Activated naive CD8-positive, alpha-beta T cell treated with anti-CD3 and anti-CD28 coated beads, Interleukin-2, amount 10 ng/mL, durations not matched to agents 7 days and 5 days (primary cell): ENCODE data around the gene ECE2. TPM values are rescaled to one million over a fixed set of nuclear protein-coding genes. Genes with fewer than 3 reads are reported as not detected.

Experiments used
- ATAC-seq: fragments of 150-1000 bp; cut with Tn5 transposase; one replicate; pipeline ENCODE4 v1.10.0; 2021; ENCODE audit warnings: low read depth, moderate library complexity
- POLR2A ChIA-PET: fragments of 350-600 bp; sonication (Branson Sonifier 250); formaldehyde crosslinking; loops from one replicate; lab custom pipeline; 2021; ENCODE audit warnings: antibody characterized with exemption; lab: Charles Lee
- DNase-seq: peaks from one replicate; pipeline ENCODE4 v3.0.0; 2021
- H3K27ac Mint-ChIP-seq: one replicate; pipeline ENCODE4 v1.8.0; 2022; ENCODE audit warnings: mild to moderate bottlenecking, mixed read lengths
- H3K27me3 Mint-ChIP-seq: one replicate; pipeline ENCODE4 v1.8.0; 2022; ENCODE audit warnings: mild to moderate bottlenecking, moderate library complexity, mixed read lengths
- H3K36me3 Mint-ChIP-seq: one replicate; pipeline ENCODE4 v1.8.0; 2021; ENCODE audit warnings: mild to moderate bottlenecking, mixed read lengths
- H3K4me1 Mint-ChIP-seq: one replicate; pipeline ENCODE4 v1.8.0; 2021; ENCODE audit warnings: mixed read lengths
- H3K4me3 Mint-ChIP-seq: one replicate; pipeline ENCODE4 v1.8.0; 2022; ENCODE audit warnings: mild to moderate bottlenecking, moderate library complexity, mixed read lengths
- H3K9me3 Mint-ChIP-seq: one replicate; pipeline ENCODE4 v1.8.0; 2021; ENCODE audit warnings: mixed read lengths
- total RNA-seq, 2 experiments: library from RNA; stranded (reverse); gene quantifications; one replicate each; pipeline ENCODE4 v1.2.3, GENCODE V29; 2021

Gene ECE2
- total RNA-seq, 2 experiments from 2014 or later: not detected

DNA sequence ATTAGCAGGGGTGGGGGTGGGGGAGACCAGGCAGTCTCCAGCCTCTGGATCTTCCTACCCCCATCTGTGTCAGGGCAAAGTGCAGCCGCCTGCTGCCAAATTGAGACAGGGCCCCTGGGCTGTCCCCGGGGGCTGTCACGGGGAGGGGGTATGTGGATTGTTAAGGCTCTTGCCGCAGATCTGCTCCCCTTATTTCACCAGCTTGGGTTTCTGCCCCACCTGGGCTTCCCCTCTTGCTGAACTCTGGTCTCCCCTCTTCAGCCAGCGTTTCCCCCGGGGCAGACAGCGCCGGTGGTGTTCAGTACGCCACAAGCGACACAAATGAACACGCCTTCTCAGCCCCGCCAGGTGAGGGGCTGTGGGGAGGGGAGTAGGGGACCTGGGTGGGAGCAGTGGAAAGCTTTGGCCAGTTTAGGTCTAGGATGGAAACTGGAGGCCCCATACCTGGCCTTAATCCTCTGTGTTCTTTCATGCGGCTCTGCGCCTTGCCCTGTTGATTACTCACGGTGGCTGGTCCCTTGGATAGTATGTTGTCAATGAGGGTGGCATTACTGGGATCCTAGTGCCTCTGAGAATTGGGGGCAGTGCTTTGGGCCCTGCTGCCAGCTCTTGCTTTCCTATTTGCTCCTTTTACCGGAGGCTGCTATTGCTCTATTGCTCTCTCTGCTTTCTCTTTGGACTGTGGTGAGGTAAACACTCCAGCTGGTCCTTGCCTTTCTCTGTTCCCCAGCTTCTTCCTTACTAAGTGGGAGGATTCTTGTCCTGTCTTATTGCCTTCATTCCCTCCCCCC is 40.2 kb downstream of the ECE2 start:
- ATAC-seq: no peak
- Mint-ChIP-seq H3K4me1 (peaks cover 28% of the 10 kb centered on the region), H3K27me3 (no peaks in the 10 kb centered on the region), H3K9me3 (no peaks in the 10 kb centered on the region), H3K4me3 (peak overlapping the region; percentile 83), H3K36me3 (peaks cover 16% of the 10 kb centered on the region), H3K27ac (peak overlapping the region; percentile 83)
- no peak for DNase-seq
- POLR2A ChIA-PET: interaction anchor here (0.7 to 1.4 kb wide), 4 partner anchors 11 to 44 kb away, joined by 3 to 5 read pairs (median 4); no protein-coding TSS in a partner anchor

DNA sequence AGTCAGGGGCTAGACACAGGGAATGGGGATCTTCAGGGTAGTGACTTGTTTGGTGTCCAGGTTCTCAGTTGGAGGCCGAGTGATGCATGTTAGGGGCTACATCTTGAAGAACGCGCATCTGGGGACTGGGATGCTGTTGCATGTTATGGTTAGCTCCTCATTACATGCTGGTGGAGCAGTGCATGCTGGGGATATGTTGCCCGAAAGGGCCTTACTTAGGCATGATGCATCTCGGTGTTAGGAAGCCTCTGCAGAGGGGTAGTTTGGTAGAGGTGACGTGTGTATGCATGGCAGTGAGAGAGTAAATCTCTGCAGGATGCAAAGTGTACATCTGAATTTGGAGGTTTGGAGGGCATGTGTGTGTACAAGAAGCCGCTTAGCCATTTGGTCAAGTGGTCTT is 41.0 kb downstream of the ECE2 start:
- no peak for DNase-seq
- H3K36me3 Mint-ChIP-seq: peaks cover 18% of the 10 kb centered on the region
- H3K27me3 Mint-ChIP-seq: no peaks in the 10 kb centered on the region
- peaks cover 30% of the 10 kb centered on the region for H3K4me1 Mint-ChIP-seq
- H3K4me3 Mint-ChIP-seq: peak overlapping the region; percentile 83
- no peaks in the 10 kb centered on the region for H3K9me3 Mint-ChIP-seq
- POLR2A ChIA-PET: interaction anchor here (0.7 to 1.4 kb wide), 2 partner anchors 11 to 43 kb away, joined by 3 read pairs; no protein-coding TSS in a partner anchor
- ATAC-seq: no peak
- H3K27ac Mint-ChIP-seq: peak overlapping the region; percentile 83

GRCh38 chr3:184317201-184317600 is 41.4 kb downstream of the ECE2 start:
- ATAC-seq (no peak), DNase-seq (no peak)
- no peaks in the 10 kb centered on the region for H3K9me3 Mint-ChIP-seq
- H3K4me3 Mint-ChIP-seq: peak overlapping the region; percentile 17
- H3K4me1 Mint-ChIP-seq: peaks cover 30% of the 10 kb centered on the region
- POLR2A ChIA-PET: no interaction called here
- H3K36me3 Mint-ChIP-seq: peaks cover 19% of the 10 kb centered on the region
- no peaks in the 10 kb centered on the region for H3K27me3 Mint-ChIP-seq
- H3K27ac Mint-ChIP-seq: peak overlapping the region; percentile 4

DNA sequence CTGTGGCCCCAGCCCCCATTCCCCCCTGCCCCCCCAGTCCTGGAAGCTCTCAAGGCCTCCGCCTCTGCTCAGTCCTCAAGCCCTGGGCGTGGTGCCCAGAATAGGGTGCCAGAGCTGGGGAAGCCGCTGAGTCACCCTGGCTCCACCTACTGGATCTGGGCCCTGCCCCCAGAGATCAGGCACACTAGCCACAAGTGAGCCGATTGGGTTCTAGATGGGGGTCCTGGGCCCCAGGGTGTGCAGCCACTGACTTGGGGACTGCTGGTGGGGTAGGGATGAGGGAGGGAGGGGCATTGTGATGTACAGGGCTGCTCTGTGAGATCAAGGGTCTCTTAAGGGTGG is 44.3 kb downstream of the ECE2 start:
- no peaks in the 10 kb centered on the region for H3K27me3 Mint-ChIP-seq
- DNase-seq (no peak), ATAC-seq (no peak)
- H3K36me3 Mint-ChIP-seq: peaks cover 32% of the 10 kb centered on the region
- POLR2A ChIA-PET: no interaction called here
- peaks cover 30% of the 10 kb centered on the region for H3K4me1 Mint-ChIP-seq
- no peak overlapping the region for H3K4me3 Mint-ChIP-seq
- no peak overlapping the region for H3K27ac Mint-ChIP-seq
- H3K9me3 Mint-ChIP-seq: no peaks in the 10 kb centered on the region

- POLR2A ChIA-PET: no interaction called here
- ATAC-seq (no peak), DNase-seq (no peak)
- peak overlapping the region; percentile 36 for H3K27ac Mint-ChIP-seq
- H3K36me3 Mint-ChIP-seq: peaks cover 46% of the 10 kb centered on the region
- no peak overlapping the region for H3K4me3 Mint-ChIP-seq
- no peaks in the 10 kb centered on the region for H3K9me3 Mint-ChIP-seq
- H3K27me3 Mint-ChIP-seq: no peaks in the 10 kb centered on the region
- H3K4me1 Mint-ChIP-seq: peaks cover 27% of the 10 kb centered on the region
These were observed 45.8 kb downstream of the ECE2 start for GRCh38 chr3:184321666-184322065.

DNA sequence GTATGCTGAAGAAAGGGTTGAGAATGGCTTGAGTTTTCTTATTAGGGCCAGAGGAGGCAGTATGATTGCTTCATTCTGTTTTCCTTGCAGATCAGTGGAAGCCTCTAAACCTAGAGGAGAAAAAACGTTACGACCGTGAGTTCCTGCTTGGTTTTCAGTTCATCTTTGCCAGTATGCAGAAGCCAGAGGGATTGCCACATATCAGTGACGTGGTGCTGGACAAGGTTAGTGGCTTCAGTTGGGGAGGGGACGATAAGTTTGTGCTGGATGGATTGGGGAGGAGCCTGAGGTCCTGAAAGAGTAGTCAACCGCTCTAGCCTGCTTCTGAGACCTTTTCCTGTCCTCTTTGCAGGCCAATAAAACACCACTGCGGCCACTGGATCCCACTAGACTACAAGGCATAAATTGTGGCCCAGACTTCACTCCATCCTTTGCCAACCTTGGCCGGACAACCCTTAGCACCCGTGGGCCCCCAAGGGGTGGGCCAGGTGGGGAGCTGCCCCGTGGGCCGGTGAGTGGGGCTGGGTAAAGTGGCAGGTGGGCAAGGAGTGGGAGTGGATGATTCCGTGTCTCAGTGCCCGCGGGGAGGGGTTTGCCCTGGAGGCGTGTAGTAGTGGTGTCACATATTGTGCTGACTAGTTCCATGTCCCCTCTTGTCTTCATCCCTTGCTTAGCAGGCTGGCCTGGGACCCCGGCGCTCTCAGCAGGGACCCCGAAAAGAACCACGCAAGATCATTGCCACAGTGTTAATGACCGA is 47.1 kb downstream of the ECE2 start:
- POLR2A ChIA-PET: no interaction called here
- no peaks in the 10 kb centered on the region for H3K27me3 Mint-ChIP-seq

GRCh38 chr3:184323696-184324095 is 47.9 kb downstream of the ECE2 start:
- DNase-seq: no peak
- Mint-ChIP-seq H3K27me3 (no peaks in the 10 kb centered on the region), H3K36me3 (peaks cover 56% of the 10 kb centered on the region), H3K4me3 (no peak overlapping the region), H3K4me1 (peaks cover 15% of the 10 kb centered on the region), H3K9me3 (no peaks in the 10 kb centered on the region), H3K27ac (no peak overlapping the region)
- POLR2A ChIA-PET: interaction anchor here (1.0 kb wide), 1 partner anchor 12 kb away, joined by 3 read pairs; no protein-coding TSS in a partner anchor
- no peak for ATAC-seq

More for the DNA sequence above, 47.1 kb downstream of the ECE2 start:
- DNase-seq (no peak), ATAC-seq (no peak)
- Mint-ChIP-seq H3K9me3 (no peaks in the 10 kb centered on the region), H3K4me3 (no peak overlapping the region), H3K36me3 (peaks cover 51% of the 10 kb centered on the region), H3K27ac (no peak overlapping the region), H3K4me1 (peaks cover 17% of the 10 kb centered on the region)

- POLR2A ChIA-PET: no interaction called here
- H3K9me3 Mint-ChIP-seq: no peaks in the 10 kb centered on the region
- H3K36me3 Mint-ChIP-seq: peaks cover 62% of the 10 kb centered on the region
- DNase-seq: no peak
- no peaks in the 10 kb centered on the region for H3K27me3 Mint-ChIP-seq
- ATAC-seq: no peak
- no peak overlapping the region for H3K4me3 Mint-ChIP-seq
- H3K4me1 Mint-ChIP-seq: peaks cover 12% of the 10 kb centered on the region
- H3K27ac Mint-ChIP-seq: no peak overlapping the region
These were observed 49.4 kb downstream of the ECE2 start for GRCh38 chr3:184325269-184325668.

DNA sequence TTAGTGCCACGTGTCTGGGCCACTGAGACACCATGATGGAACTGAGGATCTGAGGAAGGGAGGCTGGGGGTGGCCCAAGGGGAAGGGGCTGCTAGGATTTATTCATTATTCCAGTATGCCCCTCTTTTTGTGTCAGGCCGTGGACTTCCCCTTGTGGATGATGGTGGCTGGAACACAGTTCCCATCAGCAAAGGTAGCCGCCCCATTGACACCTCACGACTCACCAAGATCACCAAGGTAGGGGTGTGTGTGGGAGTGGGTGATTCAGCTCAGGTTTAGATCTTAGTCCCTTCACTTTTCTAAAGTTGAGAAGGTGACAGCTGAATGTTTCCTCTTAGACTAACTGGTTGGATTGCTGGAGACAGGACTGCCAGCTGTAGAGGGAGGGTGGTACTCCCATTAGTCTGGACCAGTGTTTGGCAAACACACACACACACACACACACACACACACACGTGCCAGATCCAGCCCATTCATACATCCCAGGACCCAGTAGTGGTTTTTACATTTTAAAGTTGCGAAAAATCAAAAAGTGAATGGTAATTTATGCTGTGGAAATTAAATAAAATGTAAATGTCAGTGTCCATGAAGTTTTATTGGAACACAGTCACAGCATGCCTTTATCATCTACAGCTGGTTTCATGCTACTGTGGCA is 50.0 kb downstream of the ECE2 start:
- DNase-seq (no peak), ATAC-seq (no peak)
- no peaks in the 10 kb centered on the region for H3K27me3 Mint-ChIP-seq

DNA sequence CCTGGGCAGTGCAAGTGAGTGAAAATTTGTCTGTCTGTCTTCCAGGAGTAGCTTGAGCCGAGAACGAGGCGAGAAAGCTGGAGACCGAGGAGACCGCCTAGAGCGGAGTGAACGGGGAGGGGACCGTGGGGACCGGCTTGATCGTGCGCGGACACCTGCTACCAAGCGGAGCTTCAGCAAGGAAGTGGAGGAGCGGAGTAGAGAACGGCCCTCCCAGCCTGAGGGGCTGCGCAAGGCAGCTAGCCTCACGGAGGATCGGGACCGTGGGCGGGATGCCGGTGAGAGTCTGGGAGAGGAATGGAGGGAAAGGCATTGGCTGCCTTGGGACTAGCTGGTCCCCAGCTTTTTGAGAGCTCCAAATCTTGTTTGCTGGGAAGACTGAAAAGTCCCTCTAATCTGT is 51.3 kb downstream of the ECE2 start:
- Mint-ChIP-seq H3K27me3 (no peaks in the 10 kb centered on the region), H3K36me3 (peaks cover 61% of the 10 kb centered on the region), H3K4me3 (no peak overlapping the region), H3K9me3 (no peaks in the 10 kb centered on the region), H3K27ac (no peak overlapping the region), H3K4me1 (peaks cover 16% of the 10 kb centered on the region)
- DNase-seq: no peak
- no peak for ATAC-seq
- POLR2A ChIA-PET: interaction anchor here (1.0 to 1.3 kb wide), 2 partner anchors 11 to 12 kb away, joined by 3 to 5 read pairs; no protein-coding TSS in a partner anchor

More for the DNA sequence above, 50.0 kb downstream of the ECE2 start:
- H3K4me1 Mint-ChIP-seq: peaks cover 12% of the 10 kb centered on the region
- peaks cover 61% of the 10 kb centered on the region for H3K36me3 Mint-ChIP-seq
- POLR2A ChIA-PET: no interaction called here
- H3K9me3 Mint-ChIP-seq: no peaks in the 10 kb centered on the region
- no peak overlapping the region for H3K27ac Mint-ChIP-seq
- no peak overlapping the region for H3K4me3 Mint-ChIP-seq

- Mint-ChIP-seq H3K27ac (no peak overlapping the region), H3K4me3 (no peak overlapping the region), H3K9me3 (no peaks in the 10 kb centered on the region), H3K27me3 (no peaks in the 10 kb centered on the region), H3K36me3 (peaks cover 61% of the 10 kb centered on the region), H3K4me1 (peaks cover 28% of the 10 kb centered on the region)
- no peak for ATAC-seq
- POLR2A ChIA-PET: no interaction called here
- no peak for DNase-seq
These were observed 52.7 kb downstream of the ECE2 start for GRCh38 chr3:184328516-184328915.

DNA sequence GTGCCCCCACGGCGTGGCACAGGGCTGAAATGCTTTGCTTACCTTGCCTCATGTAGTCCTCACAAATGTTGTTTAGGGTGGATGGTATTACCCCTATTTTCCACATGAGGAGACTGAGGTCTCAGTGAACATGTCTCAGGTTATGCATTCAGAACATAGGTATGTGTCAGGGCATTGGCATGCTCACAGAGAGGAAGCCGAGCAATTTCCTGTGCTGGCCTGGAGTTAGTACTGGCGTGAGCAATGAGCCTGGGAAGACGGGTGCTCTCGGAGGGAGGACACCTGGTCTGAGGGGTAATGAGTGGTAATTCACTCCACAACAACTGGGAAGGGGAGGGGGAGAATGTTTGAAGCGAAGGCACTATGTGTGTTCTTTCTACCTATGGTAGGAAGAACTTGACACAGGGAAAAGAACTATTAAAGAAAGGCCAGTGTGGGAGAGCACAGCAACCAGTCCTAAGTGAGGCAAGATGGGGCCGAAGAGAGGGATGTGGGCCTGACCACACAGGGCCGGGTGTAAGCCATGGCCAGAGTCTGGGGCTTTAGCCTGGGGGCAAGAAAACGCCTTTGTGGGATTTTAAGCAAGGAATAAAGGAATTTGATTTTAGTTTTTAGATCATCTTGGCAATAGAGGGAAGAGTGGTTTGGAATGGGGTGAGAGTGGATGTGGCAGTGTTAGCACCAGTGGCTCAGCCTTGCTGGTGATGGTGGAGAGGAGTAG is 56.7 kb downstream of the ECE2 start:
- POLR2A ChIA-PET: no interaction called here
- peak overlapping the region; percentile 72 for H3K27ac Mint-ChIP-seq
- ATAC-seq (no peak), DNase-seq (no peak)
- H3K4me3 Mint-ChIP-seq: no peak overlapping the region
- no peaks in the 10 kb centered on the region for H3K9me3 Mint-ChIP-seq
- H3K36me3 Mint-ChIP-seq: peaks cover 40% of the 10 kb centered on the region
- no peaks in the 10 kb centered on the region for H3K27me3 Mint-ChIP-seq
- peaks cover 45% of the 10 kb centered on the region for H3K4me1 Mint-ChIP-seq

GRCh38 chr3:184333190-184333589 is 57.4 kb downstream of the ECE2 start:
- DNase-seq (no peak), ATAC-seq (no peak)
- Mint-ChIP-seq H3K36me3 (peaks cover 35% of the 10 kb centered on the region), H3K4me1 (peaks cover 46% of the 10 kb centered on the region), H3K9me3 (no peaks in the 10 kb centered on the region), H3K27ac (peak overlapping the region; percentile 72), H3K27me3 (no peaks in the 10 kb centered on the region), H3K4me3 (no peak overlapping the region)
- POLR2A ChIA-PET: no interaction called here
